GM19099 (cell line): ENCODE results near the gene DDX20.

Source experiments
- POLR2A ChIP-seq: IDR thresholded peaks from 3 replicates; pipeline ENCODE4 v1.6.1; 2011; ENCODE audit warnings: low read depth; ENCODE audit not compliant: insufficient read length; ENCODE audit errors: extremely low read depth

The DDX20 gene

GRCh38 chr1:111761717-111762116 lies 6.0 kb downstream of the DDX20 start:
- no peak for TF ChIP-seq POLR2A

- no peak for TF ChIP-seq POLR2A
Measured at GRCh38 chr1:111762332-111762731, 6.6 kb downstream of the DDX20 start.

- no peak for TF ChIP-seq POLR2A
Measured at GRCh38 chr1:111768023-111768422, 12.3 kb downstream of the DDX20 start.

- TF ChIP-seq POLR2A: no peak
Measured at GRCh38 chr1:111768625-111769024, 12.9 kb downstream of the DDX20 start.

- TF ChIP-seq POLR2A: no peak
Measured at GRCh38 chr1:111769517-111770146, 13.9 kb downstream of the DDX20 start.

GRCh38 chr1:111770916-111771315 lies 15.2 kb downstream of the DDX20 start:
- TF ChIP-seq POLR2A: no peak

GRCh38 chr1:111775966-111776365 lies 20.3 kb downstream of the DDX20 start:
- no peak for TF ChIP-seq POLR2A

GRCh38 chr1:111776391-111776790 lies 20.7 kb downstream of the DDX20 start:
- TF ChIP-seq POLR2A: no peak

- no peak for TF ChIP-seq POLR2A
Measured at GRCh38 chr1:111776861-111777260, 21.2 kb downstream of the DDX20 start.

- no peak for TF ChIP-seq POLR2A
Measured at GRCh38 chr1:111777301-111777700, 21.6 kb downstream of the DDX20 start.

GRCh38 chr1:111778066-111778465 lies 22.4 kb downstream of the DDX20 start:
- no peak for TF ChIP-seq POLR2A

GRCh38 chr1:111778541-111779051 lies 22.9 kb downstream of the DDX20 start:
- TF ChIP-seq POLR2A: no peak

- no peak for TF ChIP-seq POLR2A
Measured at GRCh38 chr1:111779546-111779945, 23.8 kb downstream of the DDX20 start.

- TF ChIP-seq POLR2A: no peak
Measured at GRCh38 chr1:111784273-111784901, 28.7 kb downstream of the DDX20 start.

- TF ChIP-seq POLR2A: no peak
Measured at GRCh38 chr1:111786669-111787207, 31.0 kb downstream of the DDX20 start.

GRCh38 chr1:111789142-111789541 lies 33.4 kb downstream of the DDX20 start:
- no peak for TF ChIP-seq POLR2A
